Activated naive CD4-positive, alpha-beta T cell treated with Interleukin-2 at 50 U/mL for 16 hours (primary cell): ENCODE measurements around the gene ERG.

Experiments used
- DNase-seq: peaks from one replicate; pipeline ENCODE4 v3.0.0-alpha.2; 2020

ERG gene

GRCh38 chr21:38430401-38430984 is 67.8 kb downstream of the ERG start:
- DNase-seq: no peak

GRCh38 chr21:38429011-38429410 is 69.3 kb downstream of the ERG start:
- no peak for DNase-seq

- DNase-seq: no peak
Observed at GRCh38 chr21:38428211-38428610, 70.1 kb downstream of the ERG start.

- DNase-seq: no peak
Observed at GRCh38 chr21:38424305-38425019, 73.8 kb downstream of the ERG start.

- DNase-seq: no peak
Observed at GRCh38 chr21:38422082-38422481, 76.2 kb downstream of the ERG start.

GRCh38 chr21:38420140-38420539 is 78.1 kb downstream of the ERG start:
- DNase-seq: no peak

- no peak for DNase-seq
Observed at GRCh38 chr21:38417726-38418125, 80.6 kb downstream of the ERG start.

- no peak for DNase-seq
Observed at GRCh38 chr21:38416791-38417190, 81.5 kb downstream of the ERG start.

- DNase-seq: no peak
Observed at GRCh38 chr21:38413958-38414548, 84.2 kb downstream of the ERG start.

GRCh38 chr21:38410466-38410865 is 87.8 kb downstream of the ERG start:
- DNase-seq: no peak

- no peak for DNase-seq
Observed at GRCh38 chr21:38409907-38410306, 88.4 kb downstream of the ERG start.

GRCh38 chr21:38404177-38404576 is 94.1 kb downstream of the ERG start:
- DNase-seq: no peak

GRCh38 chr21:38402795-38403194 is 95.5 kb downstream of the ERG start:
- DNase-seq: no peak

- DNase-seq: no peak
Observed at GRCh38 chr21:38402291-38402690, 96.0 kb downstream of the ERG start.

GRCh38 chr21:38401191-38401926 is 96.9 kb downstream of the ERG start:
- no peak for DNase-seq

GRCh38 chr21:38400195-38400919 is 97.9 kb downstream of the ERG start:
- DNase-seq: no peak

GRCh38 chr21:38399103-38399502 is 99.2 kb downstream of the ERG start:
- DNase-seq: no peak

- no peak for DNase-seq
Observed at GRCh38 chr21:38396325-38396724, 102.0 kb downstream of the ERG start.

GRCh38 chr21:38395581-38395980 is 102.7 kb downstream of the ERG start:
- DNase-seq: no peak

GRCh38 chr21:38392661-38393060 is 105.6 kb downstream of the ERG start:
- no peak for DNase-seq

GRCh38 chr21:38389896-38390295 is 108.4 kb downstream of the ERG start:
- DNase-seq: no peak

GRCh38 chr21:38389354-38389676 is 109.0 kb downstream of the ERG start:
- no peak for DNase-seq

GRCh38 chr21:38388647-38389353 is 109.5 kb downstream of the ERG start:
- DNase-seq: no peak
